ENCODE data around the gene ENO1.
"Not testable (repeated sequence)": the region's sequence is repeated elsewhere in the genome, so short reads cannot be mapped to it uniquely, and the experiment has no call there.

The ENO1 gene

DNA sequence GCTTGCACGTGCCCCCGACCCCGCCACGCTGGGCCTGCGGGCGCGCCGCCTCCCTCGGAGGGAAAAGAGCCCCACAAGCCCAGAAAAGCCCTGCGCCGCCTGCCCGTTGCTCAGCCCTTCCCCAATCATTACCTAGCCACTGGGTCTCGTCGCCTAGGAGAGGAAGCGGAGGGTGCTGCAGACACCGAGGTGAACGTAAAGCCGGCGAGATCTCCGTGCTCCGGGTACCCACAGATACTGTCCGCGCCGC is at the start of gene ENO1:
ENO1 (minus strand) TSS at position 239 of the 250 bp plus-strand sequence. CDS start 3,778 bp downstream, outside the sequence.
- DNase-seq: no peak

GRCh38 chr1:8926707-8927694 is 48.5 kb upstream of the ENO1 start:
- no peak for DNase-seq

DNA sequence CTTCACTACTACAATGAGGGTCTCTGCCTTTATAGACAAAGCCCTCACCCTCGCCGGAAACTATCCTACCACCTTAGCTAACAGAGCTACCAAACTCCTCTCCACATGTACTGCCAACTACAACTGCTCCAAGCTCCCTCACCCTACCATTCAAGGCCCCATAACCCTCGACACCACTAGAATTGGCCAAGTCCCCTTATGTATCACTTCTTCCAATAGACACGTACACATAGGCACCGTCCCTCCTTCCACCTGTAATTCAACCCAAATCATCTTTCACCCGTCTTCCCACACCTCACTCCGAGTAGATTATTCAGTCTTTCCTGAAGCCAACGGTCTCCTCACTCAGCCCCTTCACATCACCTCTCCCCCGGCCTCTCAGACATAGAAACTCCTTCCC is 47.5 kb upstream of the ENO1 start:
- no peak for DNase-seq

GRCh38 chr1:8925406-8925805 is 46.9 kb upstream of the ENO1 start:
- DNase-seq: no peak

- no peak for DNase-seq
Measured at GRCh38 chr1:8922962-8923361, 44.5 kb upstream of the ENO1 start.

- DNase-seq: not testable (repeated sequence)
Measured at GRCh38 chr1:8917536-8917935, 39.0 kb upstream of the ENO1 start.

GRCh38 chr1:8915446-8915845 is 37.0 kb upstream of the ENO1 start:
- DNase-seq: no peak

- no peak for DNase-seq
Measured at GRCh38 chr1:8914466-8914865, 36.0 kb upstream of the ENO1 start.

- no peak for DNase-seq
Measured at GRCh38 chr1:8913457-8913856, 35.0 kb upstream of the ENO1 start.

- no peak for DNase-seq
Measured at GRCh38 chr1:8911416-8912309, 33.2 kb upstream of the ENO1 start.

- no peak for DNase-seq
Measured at GRCh38 chr1:8910914-8911313, 32.4 kb upstream of the ENO1 start.

GRCh38 chr1:8910331-8910730 is 31.8 kb upstream of the ENO1 start:
- no peak for DNase-seq

GRCh38 chr1:8908388-8909151 is 30.1 kb upstream of the ENO1 start:
- no peak for DNase-seq

DNA sequence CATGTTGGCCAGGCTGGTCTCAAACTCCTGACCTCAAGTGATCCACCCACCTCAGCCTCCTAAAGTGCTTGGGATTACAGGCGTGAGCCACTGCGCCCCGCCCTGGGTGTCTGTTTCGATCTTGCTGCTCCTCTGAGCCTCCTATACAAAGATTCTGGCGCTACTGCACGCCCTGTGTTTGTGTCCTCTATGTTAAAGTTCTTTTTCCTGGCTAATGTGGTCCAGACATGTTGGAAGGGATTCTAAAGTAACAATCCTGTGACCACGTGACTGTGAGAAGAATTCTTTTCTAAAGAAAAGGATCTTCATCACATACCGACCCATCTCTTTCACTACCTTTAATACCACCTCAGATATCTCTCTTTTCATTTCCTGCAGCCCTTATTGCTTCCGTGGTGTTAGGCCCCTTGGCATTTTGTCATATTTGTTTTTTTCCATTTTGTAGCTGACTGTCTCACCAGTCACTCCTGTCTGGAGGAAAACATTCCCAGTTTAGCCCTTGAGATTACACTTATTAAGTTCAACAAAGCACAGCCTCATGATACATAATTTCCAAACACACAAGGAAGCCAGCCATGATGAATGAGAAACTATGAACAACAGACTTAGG is 27.2 kb upstream of the ENO1 start:
- no peak for DNase-seq

DNA sequence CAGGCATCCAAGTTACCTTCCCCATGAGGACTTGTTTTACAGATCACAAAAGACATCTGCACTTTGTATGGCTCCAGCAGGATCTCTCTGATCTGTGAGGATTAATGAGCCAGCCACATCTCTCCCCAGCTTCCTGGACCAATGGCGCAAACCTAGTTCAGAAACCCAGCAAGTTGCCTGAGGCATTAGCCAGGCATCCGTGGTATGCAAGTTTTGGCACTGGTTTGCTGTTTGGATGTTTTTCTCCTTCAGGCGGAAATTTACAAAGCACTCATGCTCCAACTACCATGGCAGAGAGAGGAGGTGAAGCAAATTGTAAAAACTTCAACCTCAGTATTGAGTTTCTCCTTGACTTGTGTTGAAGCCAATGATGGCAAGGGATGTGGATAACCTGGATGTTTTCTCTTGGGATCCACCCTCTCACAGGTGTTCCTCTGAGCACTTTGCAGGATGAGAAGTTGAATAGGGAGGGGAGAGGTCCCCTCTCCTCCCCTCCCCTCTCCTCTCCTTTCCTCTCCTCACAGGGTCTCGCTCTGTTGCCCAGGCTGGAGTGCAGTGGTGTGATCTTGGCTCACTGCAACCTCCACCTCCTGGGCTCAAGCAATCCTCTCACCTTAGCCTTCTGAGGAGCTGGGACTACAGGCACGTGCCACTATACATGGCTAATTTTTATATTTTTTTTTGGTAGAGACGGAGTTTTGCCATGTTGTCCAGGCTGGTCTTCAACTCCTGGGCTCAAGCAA is 25.6 kb upstream of the ENO1 start:
- no peak for DNase-seq

GRCh38 chr1:8903410-8903809 is 24.9 kb upstream of the ENO1 start:
- no peak for DNase-seq

GRCh38 chr1:8902765-8903164 is 24.3 kb upstream of the ENO1 start:
- no peak for DNase-seq

DNA sequence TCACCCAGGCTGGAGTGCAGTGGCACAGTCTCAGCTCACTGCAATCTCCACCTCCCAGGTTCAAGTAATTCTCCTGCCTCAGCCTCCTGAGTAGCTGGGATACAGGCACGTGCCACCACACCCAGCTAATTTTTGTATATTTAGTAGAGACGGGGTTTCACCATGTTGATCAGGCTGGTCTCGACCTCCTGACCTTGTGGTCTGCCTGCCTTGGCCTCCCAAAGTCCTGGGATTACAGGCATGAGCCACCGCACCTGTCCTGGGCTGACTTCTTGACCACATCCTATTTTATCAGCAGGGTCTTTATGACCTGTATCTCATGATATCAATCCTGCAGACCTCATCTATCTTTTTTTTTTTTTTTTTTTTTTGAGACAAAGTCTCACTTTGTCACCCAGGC is 22.2 kb upstream of the ENO1 start:
- DNase-seq: not testable (repeated sequence)

DNA sequence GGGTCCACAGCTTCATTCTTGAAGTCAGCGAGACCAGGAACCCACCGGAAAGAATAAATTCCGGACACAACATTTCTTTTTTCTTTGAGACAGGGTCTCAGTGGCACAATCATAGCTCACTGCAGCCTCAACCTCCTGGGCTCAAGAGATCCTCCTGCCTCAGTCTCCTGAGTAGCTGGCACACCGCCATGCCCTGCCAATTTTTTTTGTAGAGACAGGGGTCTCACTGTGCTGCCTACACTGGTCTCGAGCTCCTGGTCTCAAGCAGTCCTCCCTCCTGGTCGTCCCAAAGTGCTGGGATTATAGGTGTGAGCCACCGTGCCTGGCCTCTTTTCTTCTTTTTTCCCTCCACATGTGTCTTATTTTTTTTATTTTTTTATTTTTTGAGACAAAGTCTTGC is 20.6 kb upstream of the ENO1 start:
- no peak for DNase-seq

- not testable (repeated sequence) for DNase-seq
Measured at GRCh38 chr1:8898418-8898817, 19.9 kb upstream of the ENO1 start.

- DNase-seq: not testable (repeated sequence)
Measured at GRCh38 chr1:8897505-8897904, 19.0 kb upstream of the ENO1 start.

GRCh38 chr1:8896775-8897174 is 18.3 kb upstream of the ENO1 start:
- DNase-seq: not testable (repeated sequence)

Data from NCI-H1092 treated with DMSO at 0.1 percent for 48 hours (cell line).